Measurements from ENCODE around the gene E4F1. TPM values are rescaled to one million over a fixed set of nuclear protein-coding genes. Genes with fewer than 3 reads are reported as not detected.

Gene E4F1
- total and polyA plus RNA-seq, 2 experiments from 2014 or later = 15.5 to 19.7 TPM

DNA sequence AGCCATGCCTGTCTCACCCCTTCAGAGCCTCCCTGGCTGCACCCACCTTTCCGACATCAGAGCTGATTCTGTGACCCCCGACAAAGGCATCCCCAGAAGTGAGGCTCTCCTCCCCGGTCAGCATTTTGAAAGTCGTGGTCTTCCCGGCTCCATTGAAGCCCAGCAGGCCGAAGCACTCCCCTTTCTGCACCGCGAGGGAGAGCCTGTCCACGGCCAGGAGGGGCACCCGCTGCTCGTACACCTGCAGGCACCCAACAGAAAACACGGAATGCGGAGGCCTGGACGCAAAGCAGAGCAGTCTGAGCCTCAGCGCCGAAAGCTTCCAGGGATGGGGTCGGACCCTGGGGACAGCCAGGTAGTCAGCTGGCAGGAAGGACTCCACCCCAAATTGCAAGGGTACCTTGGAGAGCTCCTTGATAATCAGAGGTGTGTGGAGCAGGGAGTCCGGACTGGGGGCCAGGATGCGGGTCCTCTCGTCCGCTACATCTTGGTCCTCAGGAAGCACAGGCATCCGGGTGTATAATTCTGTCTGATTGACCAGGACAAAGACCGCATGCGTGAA, 57.7 kb downstream of the E4F1 start:
- no peak for DNase-seq (ENCODE audit: low spot score)
- WGBS (ENCODE audit: low lambda C conversion rate, missing lambda C conversion rate) = 84% methylated on average over 22 of the region's 24 CpGs
- Histone ChIP-seq H3K9me2 (replicated peaks; ENCODE audit: insufficient read depth) (no peaks in the 10 kb centered on the region), H3K4me2 (no peak overlapping the region), H2AFZ (no peak overlapping the region), H3K27ac (no peak overlapping the region), H3K9me3 (ENCODE audit: low read depth) (no peaks in the 10 kb centered on the region), H3K4me3 (no peak overlapping the region), H3K27me3 (no peaks in the 10 kb centered on the region), H3K79me2 (no peaks in the 10 kb centered on the region), H3K36me3 (replicated peaks; ENCODE audit: insufficient read depth, low read depth) (no peaks in the 10 kb centered on the region), H4K20me1 (ENCODE audit: insufficient read depth, poor library complexity, severe bottlenecking) (no peaks in the 10 kb centered on the region), H3K4me1 (ENCODE audit: insufficient read depth) (no peaks in the 10 kb centered on the region)
- TF ChIP-seq EZH2 (IDR thresholded peaks at IDR 0.05; ENCODE audit: borderline replicate concordance) (no peak), EZH2phosphoT487 (IDR thresholded peaks at IDR 0.05; ENCODE audit: low read depth, severe bottlenecking, unreplicated experiment) (no peak)
- TF ChIP-seq, protein P1, sequence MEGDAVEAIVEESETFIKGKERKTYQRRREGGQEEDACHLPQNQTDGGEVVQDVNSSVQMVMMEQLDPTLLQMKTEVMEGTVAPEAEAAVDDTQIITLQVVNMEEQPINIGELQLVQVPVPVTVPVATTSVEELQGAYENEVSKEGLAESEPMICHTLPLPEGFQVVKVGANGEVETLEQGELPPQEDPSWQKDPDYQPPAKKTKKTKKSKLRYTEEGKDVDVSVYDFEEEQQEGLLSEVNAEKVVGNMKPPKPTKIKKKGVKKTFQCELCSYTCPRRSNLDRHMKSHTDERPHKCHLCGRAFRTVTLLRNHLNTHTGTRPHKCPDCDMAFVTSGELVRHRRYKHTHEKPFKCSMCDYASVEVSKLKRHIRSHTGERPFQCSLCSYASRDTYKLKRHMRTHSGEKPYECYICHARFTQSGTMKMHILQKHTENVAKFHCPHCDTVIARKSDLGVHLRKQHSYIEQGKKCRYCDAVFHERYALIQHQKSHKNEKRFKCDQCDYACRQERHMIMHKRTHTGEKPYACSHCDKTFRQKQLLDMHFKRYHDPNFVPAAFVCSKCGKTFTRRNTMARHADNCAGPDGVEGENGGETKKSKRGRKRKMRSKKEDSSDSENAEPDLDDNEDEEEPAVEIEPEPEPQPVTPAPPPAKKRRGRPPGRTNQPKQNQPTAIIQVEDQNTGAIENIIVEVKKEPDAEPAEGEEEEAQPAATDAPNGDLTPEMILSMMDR (IDR thresholded peaks at IDR 0.05; ENCODE audit: poor library complexity) = no peak

DNA sequence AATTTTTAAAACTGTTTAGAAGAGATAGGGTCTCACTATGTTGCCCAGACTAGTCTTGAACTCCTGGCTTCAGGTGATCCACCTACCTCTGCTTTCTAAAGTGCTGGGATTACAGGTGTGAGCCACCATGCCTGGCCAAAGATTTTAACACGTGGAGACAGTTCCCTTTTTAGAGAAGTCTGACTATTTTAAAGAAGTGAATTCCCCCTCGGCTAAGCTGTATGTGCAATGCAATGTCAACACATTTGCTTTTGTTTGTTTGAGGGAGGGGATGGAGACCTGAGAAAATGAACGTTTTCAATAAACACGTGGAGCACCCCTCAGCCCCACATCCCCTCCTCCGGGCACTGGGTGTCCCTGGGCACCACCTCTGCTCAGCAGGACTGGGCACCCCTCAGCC, 58.9 kb downstream of the E4F1 start:
- H2AFZ ChIP-seq = no peak overlapping the region
- no peaks in the 10 kb centered on the region for H3K4me1 ChIP-seq (ENCODE audit: insufficient read depth)
- no peaks in the 10 kb centered on the region for H3K27me3 ChIP-seq
- no peak overlapping the region for H3K4me3 ChIP-seq
- H3K36me3 ChIP-seq (replicated peaks; ENCODE audit: insufficient read depth, low read depth) = no peaks in the 10 kb centered on the region
- no peak for DNase-seq (ENCODE audit: low spot score)
- H4K20me1 ChIP-seq (ENCODE audit: insufficient read depth, poor library complexity, severe bottlenecking) = no peaks in the 10 kb centered on the region
- H3K9me2 ChIP-seq (replicated peaks; ENCODE audit: insufficient read depth) = no peaks in the 10 kb centered on the region
- H3K9me3 ChIP-seq (ENCODE audit: low read depth) = no peaks in the 10 kb centered on the region
- H3K27ac ChIP-seq = no peak overlapping the region
- TF ChIP-seq, protein P1 (IDR thresholded peaks at IDR 0.05; ENCODE audit: poor library complexity) = no peak
- no peaks in the 10 kb centered on the region for H3K79me2 ChIP-seq
- H3K4me2 ChIP-seq = no peak overlapping the region
- 67% methylated on average over 5 of the region's 5 CpGs for WGBS (ENCODE audit: low lambda C conversion rate, missing lambda C conversion rate)

- Histone ChIP-seq H3K4me1 (ENCODE audit: insufficient read depth) (no peaks in the 10 kb centered on the region), H4K20me1 (ENCODE audit: insufficient read depth, poor library complexity, severe bottlenecking) (no peaks in the 10 kb centered on the region), H3K4me3 (no peak overlapping the region), H3K9me2 (replicated peaks; ENCODE audit: insufficient read depth) (no peaks in the 10 kb centered on the region), H3K27ac (no peak overlapping the region), H3K36me3 (replicated peaks; ENCODE audit: insufficient read depth, low read depth) (no peaks in the 10 kb centered on the region), H3K27me3 (no peaks in the 10 kb centered on the region), H3K9me3 (ENCODE audit: low read depth) (no peaks in the 10 kb centered on the region), H3K79me2 (no peaks in the 10 kb centered on the region), H3K4me2 (no peak overlapping the region), H2AFZ (no peak overlapping the region)
- WGBS (ENCODE audit: low lambda C conversion rate, missing lambda C conversion rate) = 83% methylated on average over 25 of the region's 26 CpGs
- DNase-seq (ENCODE audit: low spot score) = no peak
- TF ChIP-seq, protein P1 (IDR thresholded peaks at IDR 0.05; ENCODE audit: poor library complexity) = no peak
- TF ChIP-seq EZH2 (IDR thresholded peaks at IDR 0.05; ENCODE audit: borderline replicate concordance) (no peak), EZH2phosphoT487 (IDR thresholded peaks at IDR 0.05; ENCODE audit: low read depth, severe bottlenecking, unreplicated experiment) (no peak)
These were observed 59.6 kb downstream of the E4F1 start for GRCh38 chr16:2282866-2283555.
